BE2C (cell line): Measurements from ENCODE around the gene AMZ1.

ENCODE experiments used
- DNase-seq: peaks from one replicate; pipeline ENCODE4 v3.0.0-alpha.2; 2020
- H3K27me3 ChIP-seq: fragments of 250-450 bp; sonication (Bioruptor Pico); 2 replicates; pipeline ENCODE4 v1.5.1; 2020; ENCODE audit warnings: mild to moderate bottlenecking
- H3K36me3 ChIP-seq: fragments of 250-450 bp; sonication (Bioruptor Pico); 2 replicates; pipeline ENCODE4 v1.5.1; 2020; ENCODE audit warnings: mild to moderate bottlenecking
- H3K4me1 ChIP-seq: fragments of 250-450 bp; sonication (Bioruptor Pico); 2 replicates; pipeline ENCODE4 v1.5.1; 2020
- H3K4me3 ChIP-seq: 2 replicates; pipeline ENCODE4 v1.5.1; 2011; ENCODE audit warnings: low read depth, low read length
- H3K9me3 ChIP-seq: fragments of 250-450 bp; sonication (Bioruptor Pico); 2 replicates; pipeline ENCODE4 v1.5.1; 2020
- TF ChIP-seq, protein P1 (sequence below): IDR thresholded peaks from 2 replicates; pipeline ENCODE4 v1.5.1; 2012; ENCODE audit warnings: mild to moderate bottlenecking, low read depth, low read length

AMZ1 gene

DNA sequence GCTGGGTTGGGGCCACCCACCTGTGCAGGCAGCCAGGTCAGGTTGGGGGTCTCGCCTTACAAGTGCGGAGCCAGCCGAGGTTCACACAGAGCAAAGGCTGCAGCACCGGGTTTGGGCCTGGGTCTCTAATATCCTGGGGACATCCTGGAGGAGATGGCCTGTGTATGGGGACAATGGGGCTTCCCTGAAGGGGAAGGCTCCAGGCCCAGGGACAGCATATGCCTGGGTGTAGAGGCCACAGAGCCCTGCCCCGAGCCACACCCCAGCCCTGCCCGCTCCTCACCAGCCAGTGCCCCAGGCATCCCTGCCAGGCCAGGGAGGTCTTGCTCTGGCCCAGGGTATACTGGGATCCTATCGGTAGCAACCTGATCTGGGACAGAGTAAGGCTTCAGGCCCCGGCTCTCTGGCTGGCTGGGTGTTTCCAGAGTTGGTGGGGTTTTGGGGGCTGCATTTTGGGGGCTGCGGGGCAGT, 47.1 kb upstream of the AMZ1 start:
- no peaks in the 10 kb centered on the region for H3K27me3 ChIP-seq
- H3K4me1 ChIP-seq: peaks cover 62% of the 10 kb centered on the region
- H3K9me3 ChIP-seq: no peaks in the 10 kb centered on the region
- no peaks in the 10 kb centered on the region for H3K36me3 ChIP-seq
- no peak for DNase-seq
- TF ChIP-seq, protein P1, sequence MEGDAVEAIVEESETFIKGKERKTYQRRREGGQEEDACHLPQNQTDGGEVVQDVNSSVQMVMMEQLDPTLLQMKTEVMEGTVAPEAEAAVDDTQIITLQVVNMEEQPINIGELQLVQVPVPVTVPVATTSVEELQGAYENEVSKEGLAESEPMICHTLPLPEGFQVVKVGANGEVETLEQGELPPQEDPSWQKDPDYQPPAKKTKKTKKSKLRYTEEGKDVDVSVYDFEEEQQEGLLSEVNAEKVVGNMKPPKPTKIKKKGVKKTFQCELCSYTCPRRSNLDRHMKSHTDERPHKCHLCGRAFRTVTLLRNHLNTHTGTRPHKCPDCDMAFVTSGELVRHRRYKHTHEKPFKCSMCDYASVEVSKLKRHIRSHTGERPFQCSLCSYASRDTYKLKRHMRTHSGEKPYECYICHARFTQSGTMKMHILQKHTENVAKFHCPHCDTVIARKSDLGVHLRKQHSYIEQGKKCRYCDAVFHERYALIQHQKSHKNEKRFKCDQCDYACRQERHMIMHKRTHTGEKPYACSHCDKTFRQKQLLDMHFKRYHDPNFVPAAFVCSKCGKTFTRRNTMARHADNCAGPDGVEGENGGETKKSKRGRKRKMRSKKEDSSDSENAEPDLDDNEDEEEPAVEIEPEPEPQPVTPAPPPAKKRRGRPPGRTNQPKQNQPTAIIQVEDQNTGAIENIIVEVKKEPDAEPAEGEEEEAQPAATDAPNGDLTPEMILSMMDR: no peak
- H3K4me3 ChIP-seq: no peak overlapping the region

DNA sequence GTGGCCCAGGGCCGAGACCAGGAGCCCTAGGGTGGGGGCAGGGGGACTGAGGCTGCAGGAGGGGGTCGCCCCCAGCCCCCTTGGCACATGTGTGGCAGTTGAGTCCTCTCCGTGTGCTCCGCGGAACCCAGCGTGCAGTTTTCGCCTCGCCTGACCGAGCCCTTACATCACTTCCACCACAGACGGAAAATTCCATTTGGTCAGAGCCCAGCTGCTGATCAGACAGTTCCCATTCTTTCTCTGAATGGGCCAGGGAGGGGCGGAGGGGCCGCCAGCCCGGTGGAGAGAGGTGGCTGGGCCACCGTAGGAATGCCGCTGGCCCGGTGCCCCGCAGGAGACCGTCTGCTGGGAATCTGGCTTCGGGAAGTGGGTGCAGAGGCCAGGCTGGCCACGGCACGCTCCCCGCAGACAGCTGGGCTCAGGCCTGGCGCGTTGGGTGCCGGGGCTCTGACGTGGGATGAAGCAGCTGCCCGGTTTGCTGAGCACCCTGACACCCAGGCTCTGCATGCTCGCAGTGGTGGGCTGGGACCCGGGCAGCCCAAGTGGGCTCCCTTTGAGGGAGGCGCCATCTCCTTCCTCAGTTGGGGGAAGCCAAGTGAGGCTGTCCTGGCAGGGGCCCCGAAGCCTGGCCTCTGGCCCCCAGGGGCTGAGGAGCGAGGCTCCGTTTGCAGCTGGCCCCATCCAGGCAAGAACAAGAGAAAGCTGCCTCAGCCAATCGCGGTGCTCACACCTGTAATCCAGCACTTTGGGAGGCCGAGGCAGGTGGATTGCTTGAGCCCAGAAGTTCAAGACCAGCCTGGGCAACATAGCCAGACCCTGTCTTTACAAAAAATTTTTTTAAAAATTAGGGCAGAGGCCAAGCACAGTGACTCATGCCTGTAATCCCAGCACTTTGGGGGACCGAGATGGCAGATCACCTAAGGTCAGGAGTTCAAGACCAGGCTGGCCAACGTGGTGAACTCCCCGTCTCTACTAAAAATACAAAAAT, 46.3 kb upstream of the AMZ1 start:
- H3K4me3 ChIP-seq: peak overlapping the region; percentile 14; the same call in 1 of the 2 replicates
- no peaks in the 10 kb centered on the region for H3K9me3 ChIP-seq
- H3K36me3 ChIP-seq: peaks cover 3% of the 10 kb centered on the region
- H3K27me3 ChIP-seq: no peaks in the 10 kb centered on the region
- DNase-seq: peak; percentile 84
- TF ChIP-seq, protein P1: no peak
- H3K4me1 ChIP-seq: peaks cover 58% of the 10 kb centered on the region

DNA sequence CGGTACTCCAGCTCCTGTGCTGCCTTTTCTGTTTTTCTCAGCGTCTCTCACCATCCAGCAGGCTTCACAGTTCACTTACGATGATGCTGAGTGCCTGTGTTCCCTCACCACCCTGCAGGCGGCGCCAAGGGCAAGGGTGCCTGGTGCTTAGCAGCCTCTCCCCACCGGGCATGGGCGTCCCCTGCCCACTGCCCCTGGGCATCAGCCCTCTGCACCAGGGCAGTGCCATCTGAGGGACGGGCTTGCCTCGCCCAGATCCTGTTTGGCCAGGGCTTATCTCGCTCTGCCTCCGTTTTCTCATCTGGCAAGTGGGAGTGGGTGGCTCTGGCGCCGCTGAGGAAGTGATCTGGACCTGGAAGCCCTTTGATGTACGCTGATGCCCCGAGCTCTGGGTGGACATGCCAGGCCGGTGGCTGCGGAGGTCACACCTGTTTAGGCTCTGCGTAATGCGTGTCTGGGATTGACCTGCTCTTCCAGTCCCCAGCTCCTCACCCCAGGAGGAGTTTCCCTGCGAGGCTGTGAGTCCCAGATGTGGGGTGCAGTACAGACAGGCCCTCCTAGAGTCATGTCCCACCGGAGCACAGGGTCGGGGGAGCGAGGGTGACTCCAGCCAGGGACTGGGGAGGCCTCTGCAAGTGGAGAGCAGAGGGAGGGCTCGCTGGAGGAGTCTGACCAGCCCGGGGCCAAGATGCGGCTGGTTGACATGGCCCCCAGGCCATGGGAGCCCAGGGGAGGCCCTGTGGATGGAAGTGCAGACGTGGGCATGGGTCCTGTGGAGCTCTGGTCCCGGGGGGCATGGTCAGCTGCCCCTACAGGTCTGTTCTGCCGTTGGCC, 44.4 kb upstream of the AMZ1 start:
- DNase-seq: no peak
- H3K4me3 ChIP-seq: no peak overlapping the region
- no peaks in the 10 kb centered on the region for H3K27me3 ChIP-seq
- TF ChIP-seq, protein P1: peak; percentile 46
- H3K36me3 ChIP-seq: peaks cover 15% of the 10 kb centered on the region
- no peaks in the 10 kb centered on the region for H3K9me3 ChIP-seq
- peaks cover 44% of the 10 kb centered on the region for H3K4me1 ChIP-seq

DNA sequence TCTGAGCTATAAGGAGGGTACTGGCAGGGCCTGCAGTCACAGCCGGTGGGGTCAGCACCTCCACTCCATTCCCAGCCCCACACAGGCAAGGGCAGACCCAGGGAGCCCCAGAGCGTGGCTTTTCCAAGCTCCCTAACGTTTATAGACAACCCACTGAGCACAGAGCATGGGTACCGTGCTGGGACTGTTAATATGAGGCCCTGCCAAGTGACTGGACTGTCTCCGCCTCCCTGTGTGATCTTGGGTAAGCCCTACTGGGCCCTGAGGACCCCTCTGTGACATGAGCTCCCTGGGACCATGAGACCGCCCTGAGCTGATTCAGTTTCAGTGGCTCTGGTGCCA, 43.8 kb upstream of the AMZ1 start:
- no peaks in the 10 kb centered on the region for H3K27me3 ChIP-seq
- peaks cover 39% of the 10 kb centered on the region for H3K4me1 ChIP-seq
- TF ChIP-seq, protein P1: no peak
- H3K36me3 ChIP-seq: peaks cover 17% of the 10 kb centered on the region
- no peak for DNase-seq
- H3K4me3 ChIP-seq: no peak overlapping the region
- no peaks in the 10 kb centered on the region for H3K9me3 ChIP-seq

DNA sequence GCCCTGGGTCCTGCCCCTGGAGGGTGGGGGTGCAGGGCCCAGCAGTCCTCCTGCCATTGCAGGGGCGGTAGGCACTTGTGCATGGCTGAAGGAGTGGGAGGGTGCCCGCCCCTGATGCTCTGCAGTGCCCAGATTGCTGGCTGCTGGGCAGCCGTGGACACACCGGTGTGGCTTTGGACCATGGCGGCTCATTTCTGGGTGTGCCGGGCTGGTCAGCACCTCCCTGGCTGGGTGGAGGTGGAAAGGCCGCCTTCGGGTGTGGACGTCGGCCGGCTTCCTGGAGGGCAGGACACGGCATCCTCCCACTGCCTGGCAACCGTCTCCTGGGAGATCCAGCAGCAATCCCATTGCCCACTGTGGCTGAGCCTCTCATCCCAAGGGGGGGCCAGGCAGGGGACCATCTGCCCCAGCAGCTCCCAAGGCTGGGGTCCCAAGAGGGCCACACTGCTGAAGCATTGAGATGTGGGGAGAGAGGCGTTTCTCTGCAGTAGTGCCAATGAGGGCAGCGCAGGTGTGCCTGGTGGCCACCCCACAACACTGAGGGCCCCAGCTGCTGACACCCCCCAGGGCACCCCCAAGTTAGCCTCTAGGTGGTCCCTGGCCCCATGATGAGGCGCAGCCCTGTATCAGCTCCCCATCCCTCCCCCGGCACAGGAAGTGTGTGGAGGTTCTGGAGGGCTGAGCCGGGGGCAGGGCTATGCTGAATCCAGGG, 43.3 kb upstream of the AMZ1 start:
- no peak for DNase-seq
- TF ChIP-seq, protein P1: no peak
- peak overlapping the region; percentile 14; the same call in 1 of the 2 replicates for H3K4me3 ChIP-seq
- H3K9me3 ChIP-seq: no peaks in the 10 kb centered on the region
- H3K27me3 ChIP-seq: no peaks in the 10 kb centered on the region
- peaks cover 39% of the 10 kb centered on the region for H3K4me1 ChIP-seq
- peaks cover 22% of the 10 kb centered on the region for H3K36me3 ChIP-seq
